ENCODE data around the gene CCDC71L.

The CCDC71L gene

GRCh38 chr7:106659166-106659962 lies 1.6 kb downstream of the CCDC71L start:
- FAIRE-seq (no peak), DNase-seq (ENCODE audit: low spot score) (no peak)

GRCh38 chr7:106658316-106659165 lies 2.4 kb downstream of the CCDC71L start:
- DNase-seq (ENCODE audit: low spot score) (no peak), FAIRE-seq (no peak)

DNA sequence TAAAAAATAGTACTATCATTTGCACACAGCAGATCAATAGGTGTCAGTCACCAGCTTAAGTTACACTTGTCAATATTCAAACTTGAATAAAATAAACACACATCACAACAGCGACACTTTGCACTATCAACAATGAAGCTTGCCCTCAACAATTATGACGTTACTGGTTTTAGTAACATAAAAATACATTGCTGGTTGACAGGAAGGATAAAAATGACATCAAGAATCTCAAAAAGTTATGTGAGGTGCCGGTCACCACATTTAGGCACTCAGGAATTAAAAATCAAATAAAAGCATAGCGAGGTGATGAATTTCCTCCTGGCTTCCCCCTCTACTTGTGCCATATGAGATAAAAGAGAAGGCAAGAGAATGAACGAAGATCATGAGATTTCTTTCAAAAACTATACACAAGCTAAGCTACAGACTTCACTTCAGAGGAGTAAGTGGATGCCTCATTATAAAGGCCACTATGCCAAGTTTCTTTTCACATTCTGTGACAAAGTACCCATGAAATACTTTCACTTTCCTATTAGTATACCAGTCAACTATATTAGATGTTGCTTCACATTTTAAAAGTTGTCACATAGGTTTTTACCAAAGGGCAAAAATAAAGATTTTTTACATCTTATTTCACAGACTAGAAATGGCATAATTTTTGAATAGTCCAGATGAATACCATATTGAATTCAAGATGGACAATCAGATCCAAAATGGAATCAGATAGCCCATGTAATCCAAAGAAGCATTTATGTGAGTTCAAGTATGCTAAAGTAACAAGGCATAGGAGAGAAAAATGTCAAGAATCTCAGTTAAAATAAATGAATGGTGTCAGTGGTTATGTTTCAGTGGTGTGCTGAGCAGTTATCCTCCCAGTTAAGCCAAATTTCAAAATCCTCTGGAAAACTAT lies 3.6 kb downstream of the CCDC71L start:
- FAIRE-seq = no peak
- no peak for DNase-seq (ENCODE audit: low spot score)

GRCh38 chr7:106655703-106656498 lies 5.1 kb downstream of the CCDC71L start:
- FAIRE-seq = no peak
- DNase-seq (ENCODE audit: low spot score) = no peak

- FAIRE-seq = no peak
- no peak for DNase-seq (ENCODE audit: low spot score)
Measured at GRCh38 chr7:106653488-106653887, 7.5 kb downstream of the CCDC71L start.

DNA sequence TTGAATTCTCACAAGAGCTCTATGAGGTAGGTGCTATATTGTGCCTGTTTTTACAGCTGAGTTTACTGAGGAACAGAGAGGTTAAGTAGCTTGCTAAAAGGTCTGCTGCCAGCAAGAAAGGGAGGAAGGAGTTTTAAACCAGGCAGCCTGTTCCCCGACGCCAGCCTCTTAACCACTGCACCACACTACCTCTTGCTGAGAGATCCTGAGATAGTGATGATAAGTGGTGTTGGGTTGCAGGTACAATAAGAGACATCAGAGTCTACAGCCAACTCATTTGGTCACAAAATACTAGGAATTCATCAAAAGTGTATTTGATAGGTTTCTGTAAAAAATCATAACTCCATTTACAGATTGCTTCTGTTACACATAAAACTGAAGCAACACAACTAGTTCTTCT lies 8.0 kb downstream of the CCDC71L start:
- FAIRE-seq (no peak), DNase-seq (ENCODE audit: low spot score) (no peak)

GRCh38 chr7:106652092-106652491 lies 8.9 kb downstream of the CCDC71L start:
- FAIRE-seq (no peak), DNase-seq (ENCODE audit: low spot score) (no peak)

- no peak for FAIRE-seq
- DNase-seq (ENCODE audit: low spot score) = no peak
Measured at GRCh38 chr7:106646256-106646655, 14.7 kb downstream of the CCDC71L start.

DNA sequence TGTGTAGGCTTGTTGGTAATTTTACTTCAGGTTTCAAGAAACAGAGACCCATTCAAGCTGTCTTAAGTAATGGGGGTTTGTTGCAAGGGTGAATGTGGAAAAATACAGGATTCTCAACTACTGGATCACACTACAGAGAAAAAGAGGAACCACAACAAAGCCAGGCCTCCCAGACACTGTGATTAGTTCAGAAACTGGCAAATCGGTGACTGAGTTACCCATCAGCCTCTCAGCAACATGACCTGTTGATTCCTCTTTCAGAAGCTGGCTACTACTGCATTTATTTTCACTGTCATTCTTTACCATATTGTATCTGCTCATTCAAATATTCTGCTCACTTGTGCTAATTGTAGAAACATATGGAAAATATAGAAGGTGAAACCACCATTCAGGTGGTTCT lies 16.0 kb downstream of the CCDC71L start:
- FAIRE-seq = no peak
- no peak for DNase-seq (ENCODE audit: low spot score)

DNA sequence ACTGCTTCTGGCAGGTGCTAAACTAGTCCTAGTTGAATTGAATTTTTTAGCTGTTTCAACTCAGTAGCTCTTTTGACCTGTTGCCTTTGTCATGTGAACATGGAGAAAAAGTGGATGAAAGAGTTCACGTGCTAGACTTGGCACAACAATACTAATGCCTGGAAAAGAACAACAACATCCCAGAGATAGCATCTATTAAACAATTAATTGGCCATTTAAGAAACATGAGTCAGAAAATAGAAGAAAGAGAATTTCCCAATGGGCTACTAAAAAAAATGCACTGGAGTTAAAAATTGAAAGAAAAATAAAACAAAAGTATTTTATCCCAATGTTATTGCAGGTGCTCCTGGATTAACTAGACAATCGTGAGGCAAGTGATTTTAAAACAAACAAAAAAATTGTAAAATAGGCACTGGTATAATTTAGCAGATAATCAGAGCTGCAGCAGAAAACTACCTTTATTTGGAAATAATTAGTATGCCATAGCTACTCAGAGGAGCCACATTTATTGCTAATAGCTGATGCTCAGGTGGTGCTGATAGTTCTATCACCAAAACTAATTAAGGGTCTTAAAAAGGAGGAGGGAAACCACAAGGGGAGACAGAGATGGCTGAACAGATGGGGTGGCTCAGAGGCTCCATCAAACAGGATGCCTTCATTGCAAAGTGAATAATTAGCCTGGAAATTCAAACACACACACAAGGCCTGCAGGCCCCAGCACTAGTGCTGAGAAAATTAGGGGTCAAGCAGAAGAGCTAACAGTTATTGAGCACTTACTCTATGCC lies 17.6 kb downstream of the CCDC71L start:
- FAIRE-seq (no peak), DNase-seq (ENCODE audit: low spot score) (no peak)

GRCh38 chr7:106641416-106641815 lies 19.5 kb downstream of the CCDC71L start:
- FAIRE-seq = no peak
- no peak for DNase-seq (ENCODE audit: low spot score)

- no peak for FAIRE-seq
- no peak for DNase-seq (ENCODE audit: low spot score)
Measured at GRCh38 chr7:106640368-106641141, 20.4 kb downstream of the CCDC71L start.

DNA sequence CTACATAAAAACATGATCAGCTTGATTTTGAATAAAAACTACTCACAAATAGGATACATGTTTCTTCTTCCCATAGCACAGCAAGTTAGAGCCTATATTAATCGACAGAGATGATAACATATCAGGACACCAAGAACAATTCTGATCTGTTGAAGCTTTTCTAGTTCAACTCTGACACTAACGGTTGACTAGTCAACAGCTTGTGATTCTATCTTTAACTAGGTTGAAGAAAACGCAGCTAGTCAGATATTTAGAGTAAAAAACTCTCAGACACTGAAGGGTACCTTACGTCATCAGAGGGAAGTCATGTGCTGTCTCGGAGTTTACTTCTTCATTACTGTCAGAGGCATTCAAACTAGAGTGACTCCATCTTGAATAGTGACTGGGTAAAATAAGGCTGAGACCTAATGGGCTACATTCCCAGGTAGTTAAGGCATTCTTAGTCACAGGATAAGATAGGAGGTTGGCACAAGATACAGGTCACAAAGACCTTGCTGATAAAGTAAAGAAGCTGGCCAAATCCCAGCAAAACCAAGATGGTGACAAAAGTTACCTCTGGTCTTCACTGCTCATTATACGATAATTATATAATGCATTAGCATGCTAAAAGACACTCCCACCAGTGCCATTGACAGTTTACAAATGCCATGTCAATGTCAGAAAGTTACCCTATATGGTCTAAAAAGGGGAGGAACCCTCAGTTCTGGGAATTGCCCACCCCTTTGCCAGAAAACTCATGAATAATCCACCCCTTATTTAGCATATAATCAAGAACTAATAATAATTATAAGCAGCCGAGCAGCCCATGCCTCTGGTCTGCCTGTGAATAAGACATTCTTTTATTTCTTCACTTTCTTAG lies 21.3 kb downstream of the CCDC71L start:
- FAIRE-seq (no peak), DNase-seq (ENCODE audit: low spot score) (no peak)

- FAIRE-seq (no peak), DNase-seq (ENCODE audit: low spot score) (no peak)
Measured at GRCh38 chr7:106635411-106635810, 25.5 kb downstream of the CCDC71L start.

DNA sequence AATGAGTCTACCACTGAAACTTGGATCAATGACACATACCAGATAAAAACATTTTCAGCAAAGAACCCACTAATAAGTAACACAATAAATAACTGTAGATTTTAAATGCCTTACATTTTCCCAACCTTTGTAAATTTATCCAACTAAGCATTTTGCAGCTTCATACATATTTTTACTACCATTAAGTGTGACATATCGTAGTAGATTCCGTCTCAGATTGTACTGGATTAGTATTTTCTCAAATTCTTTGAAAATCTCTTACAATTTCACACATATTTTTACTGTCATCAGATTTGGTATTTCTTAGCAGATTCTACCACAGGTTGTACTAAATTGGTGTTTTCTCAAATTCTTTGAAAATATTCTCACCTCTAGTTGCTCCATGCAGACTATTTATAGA lies 26.0 kb downstream of the CCDC71L start:
- FAIRE-seq (no peak), DNase-seq (ENCODE audit: low spot score) (no peak)

DNA sequence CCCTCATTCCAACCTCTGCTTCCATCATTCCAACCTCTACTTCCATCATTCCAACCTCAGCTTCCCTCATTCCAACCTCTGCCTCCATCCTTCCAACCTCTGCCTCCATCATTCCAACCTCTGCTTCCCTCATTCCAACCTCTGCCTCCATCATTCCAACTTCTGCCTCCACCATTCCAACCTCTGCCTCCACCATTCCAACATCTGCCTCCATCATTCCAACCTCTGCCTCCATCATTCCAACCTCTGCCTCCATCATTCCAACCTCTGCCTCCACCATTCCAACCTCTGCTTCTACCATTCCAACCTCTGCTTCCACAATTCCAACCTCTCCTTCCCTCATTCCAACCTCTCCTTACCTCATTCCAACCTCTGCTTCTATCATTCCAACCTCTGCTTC lies 30.3 kb downstream of the CCDC71L start:
- no peak for FAIRE-seq
- no peak for DNase-seq (ENCODE audit: low spot score)

DNA sequence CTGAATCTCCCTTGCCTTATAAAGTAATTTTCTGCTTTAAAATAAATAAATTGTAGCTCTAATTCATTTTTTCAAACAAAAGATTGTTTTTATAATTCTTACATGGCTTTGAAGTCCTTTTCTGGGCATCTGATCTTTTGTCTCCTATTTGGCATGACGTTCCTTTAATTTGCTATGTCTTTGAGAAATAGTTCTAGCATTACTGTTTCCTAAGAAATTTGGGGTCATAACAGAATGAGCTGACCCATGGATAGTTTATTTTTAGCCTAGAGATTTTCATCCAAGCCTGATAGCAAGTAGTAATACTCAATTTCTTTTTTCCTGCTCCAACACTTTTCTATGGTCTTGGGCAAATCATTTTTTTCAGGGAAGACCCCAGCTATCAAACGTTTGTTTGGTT lies 31.4 kb downstream of the CCDC71L start:
- FAIRE-seq (no peak), DNase-seq (ENCODE audit: low spot score) (no peak)
